GM18526 (cell line): ENCODE results near the gene NLRP1.

Experiments used
- POLR2A ChIP-seq: IDR thresholded peaks from 3 replicates; pipeline ENCODE4 v1.6.1; 2011; ENCODE audit not compliant: insufficient read length; ENCODE audit errors: extremely low read depth

NLRP1 gene

DNA sequence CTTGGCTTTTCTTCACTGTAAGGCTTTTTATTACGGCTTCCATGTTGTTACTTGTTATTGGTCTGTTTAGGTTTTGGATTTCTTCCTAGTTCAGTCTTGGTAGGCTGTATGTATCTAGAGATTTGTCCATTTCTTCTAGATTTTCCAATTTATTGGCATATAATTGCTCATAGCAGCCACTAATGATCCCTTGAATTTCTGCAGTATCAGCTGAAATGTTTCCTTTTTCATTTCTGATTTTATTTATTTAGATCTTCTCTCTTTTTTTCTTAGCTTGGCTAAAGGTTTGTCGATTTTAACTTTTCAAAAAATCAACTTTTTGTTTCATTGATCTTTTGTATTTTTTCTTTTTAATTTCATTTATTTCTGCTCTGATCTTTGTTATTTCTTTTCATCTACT lies 18.5 kb downstream of the NLRP1 start:
- no peak for TF ChIP-seq POLR2A

DNA sequence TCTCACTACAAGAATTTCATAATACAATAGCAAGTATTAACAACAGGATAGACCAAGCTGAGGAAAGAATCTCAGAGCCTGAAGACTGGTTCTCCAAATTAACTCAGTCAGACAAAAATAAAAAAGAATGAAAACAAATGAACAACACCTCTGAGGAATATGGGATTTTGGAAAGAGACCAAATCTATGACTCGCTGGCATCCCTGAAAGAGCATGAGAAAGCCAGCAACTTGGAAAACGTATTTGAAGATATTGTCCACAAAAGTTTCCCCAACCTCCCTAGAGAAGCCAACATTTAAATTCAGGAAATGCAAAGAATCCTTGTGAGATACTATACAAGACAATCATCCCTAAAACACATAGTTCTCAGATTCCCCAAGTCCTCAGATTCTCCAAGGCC lies 20.9 kb downstream of the NLRP1 start:
- no peak for TF ChIP-seq POLR2A

DNA sequence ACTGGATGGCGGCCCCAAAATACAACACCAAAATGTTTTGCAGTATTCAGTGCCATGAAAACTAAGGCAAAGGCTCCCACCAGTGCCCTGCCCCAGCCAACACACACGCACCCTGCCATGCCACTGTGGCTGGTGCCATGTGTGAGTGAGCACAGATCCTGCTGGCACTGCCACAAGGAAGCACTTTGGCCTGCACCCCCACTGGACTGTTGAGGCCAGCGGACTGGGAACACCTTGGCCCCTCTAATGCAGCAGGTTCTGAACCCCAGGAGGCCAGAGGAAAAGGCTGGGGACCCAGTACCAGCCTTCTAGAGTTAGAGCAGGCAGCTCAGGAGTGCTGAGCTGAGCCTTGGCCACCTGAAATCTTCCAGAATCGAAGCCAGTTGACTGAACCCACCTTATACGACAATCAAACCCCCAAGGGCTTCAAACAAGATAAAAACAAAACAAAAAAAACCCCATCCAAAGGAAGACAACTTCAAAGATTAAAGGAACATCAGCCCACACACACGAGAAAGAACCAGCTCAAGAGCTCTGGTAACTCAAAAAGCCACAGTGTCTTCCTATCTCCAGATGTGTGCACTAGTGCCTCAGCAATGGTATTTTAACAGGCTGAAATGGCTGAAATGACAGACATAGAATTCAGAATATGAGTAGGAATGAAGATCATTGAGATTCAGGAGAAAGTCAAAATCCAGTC lies 21.5 kb downstream of the NLRP1 start:
- TF ChIP-seq POLR2A = no peak

DNA sequence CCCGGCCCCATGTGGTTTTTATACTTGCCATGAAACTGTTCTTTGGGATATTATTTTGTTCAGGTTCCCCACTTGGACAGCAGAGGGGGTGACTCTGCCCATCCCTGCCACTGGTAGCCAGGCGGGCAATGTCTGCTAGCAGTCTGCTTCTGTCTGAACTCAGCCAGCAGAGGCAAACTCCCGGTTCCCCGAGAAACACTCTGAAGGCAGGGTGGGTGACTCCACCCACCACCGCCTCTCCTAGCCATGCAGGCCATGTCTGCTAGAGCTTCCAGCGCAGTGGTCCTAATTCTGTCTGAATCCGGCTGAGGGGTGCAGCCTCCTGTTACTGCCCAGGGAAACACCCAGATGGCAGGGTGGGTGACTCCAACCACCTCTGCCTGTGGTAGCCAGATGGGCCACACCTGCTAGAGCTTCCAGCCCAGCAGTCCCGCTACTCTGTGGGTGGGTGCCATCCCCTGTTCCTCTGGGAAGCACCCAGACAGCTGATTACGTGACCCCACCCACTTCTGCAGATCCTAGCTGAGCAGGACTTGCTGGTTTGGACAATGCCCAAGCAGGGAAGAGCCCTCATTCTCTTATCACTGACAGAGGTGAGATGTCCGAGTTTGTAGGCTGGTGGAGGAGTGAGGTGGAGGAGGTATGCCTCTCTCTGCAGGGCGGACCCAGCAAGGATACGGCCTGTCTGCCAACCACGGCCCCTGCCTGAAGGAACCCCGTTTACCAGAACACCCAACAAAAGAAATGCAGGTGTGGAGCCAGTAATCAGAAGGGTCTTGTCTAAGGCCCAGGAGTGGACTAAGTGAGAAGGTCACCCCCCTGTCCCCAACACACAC lies 22.4 kb downstream of the NLRP1 start:
- TF ChIP-seq POLR2A = no peak

DNA sequence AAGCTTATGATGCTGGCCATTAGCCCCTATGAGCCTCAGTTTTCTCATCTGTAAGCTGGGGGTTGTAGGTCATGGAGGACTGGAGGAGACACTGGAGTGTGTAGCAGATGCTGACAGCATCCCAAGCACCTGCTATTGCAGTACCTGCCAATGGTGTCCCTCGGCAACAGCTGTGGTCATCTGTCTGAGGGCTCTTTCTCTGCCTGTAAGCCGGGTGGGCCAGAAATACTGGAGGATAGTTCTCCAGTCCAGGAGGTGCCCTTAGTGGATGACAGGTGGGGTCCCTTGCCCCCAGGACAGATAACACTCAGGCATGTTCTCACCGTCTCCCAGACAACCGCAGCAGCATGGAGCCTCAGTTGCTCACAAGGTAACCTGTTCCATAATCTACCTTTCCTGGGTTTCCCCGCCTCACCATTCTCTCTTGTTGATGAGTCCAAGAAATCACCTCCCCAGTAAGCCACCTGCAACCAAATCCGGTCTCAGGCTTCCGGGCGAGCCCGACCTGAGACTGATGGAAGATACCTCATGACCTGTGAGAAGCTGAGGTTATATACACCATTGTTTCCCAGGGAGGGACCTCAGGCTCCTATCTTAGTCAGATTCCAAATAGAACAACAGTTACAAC lies 23.8 kb downstream of the NLRP1 start:
- no peak for TF ChIP-seq POLR2A

DNA sequence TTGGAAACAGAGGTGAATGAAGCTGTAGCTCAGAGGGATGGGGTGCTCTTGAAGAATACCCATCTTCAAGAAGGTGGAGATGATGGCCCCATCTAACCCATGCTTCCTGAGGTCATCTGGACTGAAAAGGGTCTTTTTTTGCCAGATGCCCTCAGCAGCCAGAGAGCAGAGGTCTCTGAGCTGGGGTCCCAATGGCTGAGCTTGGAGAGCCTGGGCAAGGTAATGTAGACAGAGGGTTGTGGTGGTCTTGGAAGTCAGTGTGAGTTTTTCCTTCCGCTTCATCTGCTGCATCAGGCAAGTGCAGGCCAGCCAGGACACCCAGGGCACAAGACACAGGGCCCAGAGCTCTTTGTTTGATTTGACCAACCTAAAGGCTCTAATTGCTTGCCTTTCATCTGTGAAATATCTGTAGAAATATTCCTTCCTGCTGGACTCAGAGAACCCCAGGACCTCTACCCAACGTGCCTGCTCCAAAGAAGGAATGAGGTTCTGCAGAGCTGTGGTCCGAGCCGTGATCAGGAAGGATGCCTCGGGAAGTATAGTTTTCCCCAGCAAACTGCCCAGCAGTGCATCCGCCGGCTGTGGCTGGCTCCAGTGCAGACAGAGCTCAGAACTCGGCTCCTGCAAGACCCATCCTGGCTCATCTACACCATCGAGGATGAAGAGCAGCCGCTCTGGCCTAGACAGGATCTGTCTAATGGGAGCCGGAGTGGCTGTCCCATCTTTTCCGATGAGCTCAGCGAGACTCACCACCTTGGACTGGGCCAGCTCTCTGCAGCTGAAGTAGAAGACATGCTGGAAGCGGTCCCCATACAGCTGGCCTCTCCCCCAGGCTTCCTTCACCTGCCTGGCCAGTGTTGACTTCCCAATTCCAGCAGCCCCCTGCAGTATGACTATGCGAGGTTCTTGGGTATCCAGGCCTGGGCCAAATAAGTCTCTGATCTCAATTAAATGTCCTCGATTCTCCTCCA lies 25.2 kb downstream of the NLRP1 start:
- no peak for TF ChIP-seq POLR2A

DNA sequence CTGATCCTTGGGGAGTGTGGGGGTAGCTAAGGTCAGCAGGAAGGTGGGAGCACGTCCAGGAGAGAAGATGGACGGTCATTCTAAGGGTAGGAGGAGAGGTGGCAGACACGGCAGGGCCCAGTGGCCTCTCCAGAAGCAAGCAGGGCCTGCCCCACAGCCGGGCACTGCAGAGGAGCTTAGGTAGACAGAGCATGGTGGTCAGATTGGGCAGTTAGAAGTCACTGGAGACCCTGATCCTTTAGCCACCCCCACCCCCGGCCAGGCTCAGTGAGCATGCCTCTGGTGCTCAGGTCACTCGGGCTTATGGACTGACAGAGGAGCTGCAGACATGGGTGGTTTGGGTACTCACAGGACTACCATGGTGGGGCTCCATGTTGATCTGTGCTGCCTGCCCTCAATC lies 26.3 kb downstream of the NLRP1 start:
- no peak for TF ChIP-seq POLR2A

DNA sequence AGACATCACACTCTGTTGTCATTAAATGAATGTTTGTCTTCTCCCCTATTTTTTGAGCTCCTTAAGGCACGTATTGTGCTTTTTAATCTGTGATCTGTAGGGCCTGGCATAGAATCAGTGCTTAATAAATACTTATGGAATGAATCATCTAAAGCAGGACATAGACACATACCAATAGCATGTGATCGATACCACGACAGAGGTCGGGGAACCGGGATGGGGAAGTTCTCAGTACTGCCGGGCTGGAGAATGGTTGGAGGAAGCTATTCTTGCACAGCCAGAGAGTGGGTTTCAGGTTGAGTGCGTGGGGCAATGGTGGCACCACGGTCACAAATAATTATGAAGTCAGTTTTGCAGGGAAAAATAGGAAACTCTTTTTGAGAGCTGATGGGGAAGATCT lies 26.8 kb downstream of the NLRP1 start:
- no peak for TF ChIP-seq POLR2A

DNA sequence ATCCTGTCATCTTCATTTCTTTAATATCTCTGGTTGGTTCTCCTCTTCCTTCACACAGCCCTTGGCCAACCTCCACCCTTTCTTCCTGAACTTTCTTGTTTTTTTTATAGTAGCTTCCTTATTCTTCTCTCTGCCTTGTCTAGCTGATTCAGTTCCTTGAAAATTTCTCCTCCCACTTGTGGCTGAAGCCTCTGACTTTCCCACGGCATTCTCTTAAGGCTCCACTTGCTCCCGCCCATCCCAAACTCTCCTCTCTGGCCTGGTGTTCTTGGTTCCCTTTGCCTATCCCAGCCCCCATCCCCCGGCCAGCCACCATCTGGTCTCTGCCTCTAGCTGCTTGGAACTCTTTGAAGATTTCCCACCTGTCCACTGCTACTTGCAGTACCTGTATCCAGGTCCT lies 29.1 kb downstream of the NLRP1 start:
- no peak for TF ChIP-seq POLR2A

DNA sequence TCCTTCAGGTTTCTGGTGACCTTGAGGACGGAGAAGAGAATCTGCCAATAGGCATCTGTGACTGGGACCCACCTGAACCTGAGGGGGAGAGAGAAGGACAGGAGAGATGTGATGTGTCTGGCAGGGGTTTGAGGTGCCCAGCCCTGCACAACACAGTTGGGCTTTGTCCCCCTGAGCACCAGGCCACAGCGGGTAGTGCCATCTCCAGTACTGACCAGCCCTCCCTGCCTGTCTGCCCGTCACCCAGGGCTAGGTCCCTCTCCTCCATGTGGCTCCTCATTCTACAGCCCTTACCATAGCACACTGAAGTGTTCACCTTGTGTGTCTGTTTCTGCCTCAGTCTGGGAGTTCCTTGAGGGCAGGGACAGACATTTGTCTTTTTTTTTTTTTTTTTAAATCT lies 30.8 kb downstream of the NLRP1 start:
- no peak for TF ChIP-seq POLR2A

DNA sequence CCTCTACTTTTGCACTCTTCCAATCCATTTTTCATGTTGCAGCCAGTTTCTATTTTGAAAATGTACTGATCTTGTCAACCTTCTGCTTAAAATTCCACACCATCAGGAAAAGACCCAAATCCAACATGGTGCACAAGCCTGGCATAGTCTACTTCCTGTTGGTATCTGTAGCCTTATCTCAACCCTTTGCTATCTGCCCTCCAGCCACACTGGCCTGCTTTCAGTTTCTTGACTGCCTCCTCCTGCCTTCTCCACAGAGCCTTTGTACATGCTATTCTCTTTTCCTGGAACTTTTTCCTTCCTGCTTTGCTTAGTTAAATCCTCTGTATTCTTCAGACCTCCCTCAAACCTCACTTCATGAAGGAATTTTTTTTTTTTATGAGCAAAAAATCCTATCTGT lies 31.5 kb downstream of the NLRP1 start:
- no peak for TF ChIP-seq POLR2A

DNA sequence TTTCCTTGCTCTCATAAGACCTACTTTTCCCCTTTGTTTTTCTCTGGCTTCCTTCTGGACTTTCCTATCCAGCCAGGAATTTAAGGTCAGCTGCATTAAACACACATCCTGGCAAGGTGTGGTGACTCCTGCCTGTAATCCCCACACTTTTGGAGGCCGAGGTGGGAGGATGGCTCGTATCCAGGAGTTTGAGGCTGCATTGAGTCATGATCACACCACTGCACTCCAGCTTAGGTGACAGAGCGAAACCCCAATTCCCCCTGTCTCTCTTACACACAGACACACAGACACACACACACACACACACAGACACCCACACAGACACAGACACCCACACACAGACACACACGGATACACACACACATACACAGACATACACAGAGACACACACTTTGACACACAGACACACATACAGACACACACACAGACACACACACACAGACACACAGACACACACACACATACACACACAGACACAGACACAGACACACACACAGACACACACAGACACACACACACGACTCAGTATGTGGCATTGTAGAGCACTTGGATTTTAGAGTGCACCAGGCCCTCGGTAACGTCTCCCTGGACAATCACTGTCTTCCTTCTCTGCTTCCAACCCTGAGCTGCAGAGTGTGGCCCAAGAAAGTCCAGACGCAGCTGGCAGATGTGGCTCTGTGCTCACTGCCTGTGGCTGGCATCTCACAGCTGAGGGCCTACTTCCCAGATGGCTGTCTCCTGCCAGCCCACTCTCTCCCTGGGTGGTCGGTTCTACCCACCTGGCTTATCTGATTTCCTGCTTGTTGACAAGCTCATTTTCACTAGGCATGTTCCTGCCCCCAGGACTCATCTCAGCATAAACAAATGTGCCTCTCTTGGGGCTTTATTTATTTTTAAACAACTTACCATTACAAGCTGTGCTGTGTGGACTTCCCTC lies 39.0 kb downstream of the NLRP1 start:
- TF ChIP-seq POLR2A = no peak

DNA sequence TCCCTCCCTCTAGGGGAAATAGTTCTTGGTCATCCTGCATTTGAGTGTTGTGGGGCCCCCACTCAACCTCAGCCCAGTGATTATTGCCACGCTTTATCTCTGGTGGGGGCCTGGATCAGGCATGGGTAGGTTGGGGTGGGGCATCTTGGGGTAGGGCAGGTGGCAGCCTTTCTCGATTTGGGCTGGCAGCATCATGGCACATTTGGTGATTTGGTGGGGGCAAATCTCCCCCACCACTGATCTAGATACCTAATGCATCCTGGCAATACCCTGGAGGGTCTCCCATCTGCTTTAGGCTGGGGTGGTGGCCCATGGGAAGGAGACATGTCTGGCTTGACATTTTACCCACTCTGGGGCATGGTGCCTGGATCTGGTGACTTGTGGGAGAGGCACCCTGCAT lies 40.2 kb downstream of the NLRP1 start:
- no peak for TF ChIP-seq POLR2A

DNA sequence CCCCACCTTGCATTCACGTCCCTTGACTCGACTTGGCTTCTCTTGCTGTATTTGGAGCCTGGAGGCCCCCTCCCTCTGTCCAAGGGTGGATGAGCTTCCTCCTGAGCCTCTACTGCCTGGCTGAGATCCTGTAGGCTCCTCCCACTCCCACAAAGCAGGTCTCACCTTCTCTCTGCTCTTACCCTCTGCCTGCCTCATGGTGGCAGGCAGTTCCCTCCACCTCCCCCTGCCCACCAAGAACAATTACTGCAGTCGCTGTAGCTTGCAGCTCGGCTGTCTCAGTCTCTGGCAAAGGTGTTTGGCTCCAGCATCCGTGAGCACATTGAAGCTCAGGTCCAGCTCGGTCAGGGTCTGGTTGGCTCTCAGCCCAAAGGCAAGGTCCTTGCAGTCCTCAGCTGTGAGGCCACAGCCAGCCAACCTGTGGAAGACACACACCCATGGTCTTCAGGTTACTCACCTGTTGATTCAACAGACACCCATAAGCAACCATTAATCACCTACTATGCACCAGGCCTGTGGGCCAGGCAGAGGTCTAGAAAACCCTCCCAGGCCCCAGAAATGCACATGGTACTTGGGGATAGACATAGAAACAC lies 42.6 kb downstream of the NLRP1 start:
- no peak for TF ChIP-seq POLR2A
